T1000 (cell line): ENCODE results near the gene MZB1.
A peak's percentile ranks its signal among the peaks of the same experiment; 100 is the strongest.
"Not testable (repeated sequence)": the region's sequence is repeated elsewhere in the genome, so short reads cannot be mapped to it uniquely, and the experiment has no call there.

ENCODE experiments used
- DNase-seq: peaks from one replicate; lab custom pipeline; 2025; ENCODE audit warnings: mixed read lengths; lab: John Stamatoyannopoulos, UW

Gene MZB1

DNA sequence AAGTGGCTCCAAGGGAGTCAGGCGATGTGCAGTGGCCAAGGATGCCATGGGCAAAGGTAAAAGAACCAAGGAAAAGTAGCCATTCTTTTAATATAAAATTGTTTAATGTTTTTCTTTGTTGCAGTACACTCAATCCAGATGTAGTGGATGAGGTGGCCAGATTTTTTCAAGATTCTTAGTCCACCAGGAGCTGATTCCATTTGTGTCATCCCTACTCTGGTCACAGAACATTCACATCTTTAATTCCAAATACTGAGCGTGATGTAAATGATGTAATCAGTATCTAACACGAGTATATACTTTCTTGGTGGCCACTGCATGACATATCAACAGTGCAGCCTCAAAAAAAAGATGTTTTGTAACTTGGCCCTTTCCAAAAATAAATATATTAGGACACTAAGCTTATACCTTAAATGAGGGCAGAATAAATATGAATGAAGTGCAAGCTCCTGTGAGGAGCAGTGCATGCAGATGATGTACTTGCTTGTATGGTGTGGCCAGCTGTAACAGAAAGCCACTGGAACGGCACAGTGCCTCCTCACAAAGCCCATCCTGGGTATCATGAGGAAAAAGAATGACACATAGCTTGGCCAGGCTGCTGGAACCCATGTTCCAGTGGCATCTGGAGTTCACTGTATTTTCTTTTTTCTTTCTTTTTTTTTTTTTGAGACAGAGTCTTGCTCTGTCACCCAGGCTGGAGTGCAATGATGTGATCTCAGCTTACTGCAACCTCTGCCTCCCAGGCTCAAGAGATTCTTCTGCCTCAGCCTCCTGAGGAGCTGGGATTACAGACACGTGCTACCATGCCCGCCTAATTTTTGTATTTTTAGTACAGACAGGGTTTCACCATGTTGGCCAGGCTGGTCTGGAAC lies 20.6 kb upstream of the MZB1 start:
- no peak for DNase-seq

DNA sequence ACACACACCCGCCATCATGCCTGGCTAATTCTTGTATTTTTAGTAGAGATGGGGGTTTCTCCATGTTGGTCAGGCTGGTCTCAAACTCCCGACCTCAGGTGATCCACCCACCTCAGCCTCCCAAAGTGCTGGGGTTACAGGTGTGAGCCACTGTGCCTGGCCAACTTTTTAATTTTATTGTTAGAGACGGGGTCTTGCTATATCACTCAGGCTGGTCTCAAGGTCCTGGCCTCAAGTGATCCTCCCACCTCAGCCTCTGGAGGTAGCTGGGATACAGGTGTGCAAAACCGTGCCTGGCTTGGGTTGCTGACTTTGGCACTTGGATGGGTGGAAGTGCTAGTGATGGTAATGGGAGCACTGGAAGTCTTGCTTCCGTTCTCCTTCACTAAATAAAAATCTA lies 19.4 kb upstream of the MZB1 start:
- not testable (repeated sequence) for DNase-seq

DNA sequence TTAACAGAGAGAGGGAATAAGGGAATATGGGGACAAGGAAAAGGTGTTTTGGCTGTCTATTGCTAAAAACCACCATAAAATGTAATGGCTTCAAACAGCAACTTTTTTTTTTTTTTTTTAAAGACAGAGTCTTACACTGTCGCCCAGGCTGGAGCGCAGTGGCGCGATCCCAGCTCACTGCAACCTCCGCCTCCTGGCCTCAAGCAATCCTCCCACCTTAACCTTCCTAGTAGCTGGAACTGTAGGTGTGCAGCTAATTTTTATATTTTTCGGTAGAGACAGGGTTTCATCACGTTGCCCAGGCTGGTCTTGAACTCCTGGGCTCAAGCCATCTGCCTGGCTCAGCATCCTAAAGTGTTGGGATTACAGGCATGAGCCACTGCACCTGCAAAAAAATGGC lies 18.5 kb upstream of the MZB1 start:
- DNase-seq, result no peak

DNA sequence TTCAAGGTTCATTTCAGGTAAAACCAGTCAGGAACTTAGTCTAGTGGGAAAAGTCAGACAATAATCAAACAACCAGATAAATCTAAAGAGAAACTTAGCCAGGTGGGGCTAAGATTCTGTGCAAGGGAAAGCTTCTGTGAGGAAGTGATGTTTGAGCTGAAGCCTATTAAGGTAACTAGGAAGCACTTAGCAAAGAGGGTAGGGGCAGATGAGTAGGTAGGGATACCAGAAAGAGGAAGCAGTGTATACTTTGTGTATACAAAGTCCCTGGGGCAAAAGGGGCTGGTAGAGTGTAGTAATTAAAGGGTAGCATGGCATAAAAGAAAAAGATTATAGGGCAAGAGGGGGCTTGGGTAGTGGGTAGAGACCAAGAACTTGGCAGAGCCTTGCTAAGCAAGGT lies 17.8 kb upstream of the MZB1 start:
- DNase-seq, result no peak

DNA sequence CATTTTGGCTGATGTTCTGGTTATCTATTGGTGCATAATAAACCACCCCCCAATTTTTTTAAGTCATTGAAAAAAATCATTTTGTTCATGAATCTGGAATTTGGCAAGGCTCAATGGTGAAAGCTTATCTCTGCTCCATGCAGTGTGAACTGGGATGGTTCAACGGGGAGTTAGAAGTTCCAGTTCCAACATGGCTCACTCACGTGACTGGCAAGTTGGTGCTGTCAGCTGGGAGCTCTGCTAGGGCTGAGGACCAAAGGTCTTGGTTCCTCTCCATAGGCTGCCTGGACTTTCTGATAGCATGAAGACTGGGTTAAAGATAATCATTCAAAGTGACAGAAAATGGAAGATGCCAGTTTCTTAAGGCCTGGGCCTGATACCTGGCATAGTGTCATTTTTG lies 17.2 kb upstream of the MZB1 start:
- no peak for DNase-seq

DNA sequence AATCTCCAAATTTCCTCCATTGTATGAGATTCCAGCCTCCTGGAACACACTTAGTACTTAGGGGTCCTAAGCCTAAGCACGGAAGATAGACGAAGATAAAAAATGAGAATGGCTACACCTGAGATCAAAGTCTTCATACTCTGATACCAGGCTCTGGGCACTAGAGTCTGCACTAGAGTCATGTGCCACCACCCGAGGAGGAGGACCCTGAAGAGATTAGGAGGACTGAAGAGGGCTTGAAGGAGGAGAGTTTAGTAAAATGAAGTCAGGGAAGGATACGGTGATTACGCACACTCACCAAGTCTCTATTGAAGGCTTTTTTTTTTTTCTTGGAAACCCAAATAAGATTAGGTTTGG lies 14.7 kb upstream of the MZB1 start:
- no peak for DNase-seq

DNA sequence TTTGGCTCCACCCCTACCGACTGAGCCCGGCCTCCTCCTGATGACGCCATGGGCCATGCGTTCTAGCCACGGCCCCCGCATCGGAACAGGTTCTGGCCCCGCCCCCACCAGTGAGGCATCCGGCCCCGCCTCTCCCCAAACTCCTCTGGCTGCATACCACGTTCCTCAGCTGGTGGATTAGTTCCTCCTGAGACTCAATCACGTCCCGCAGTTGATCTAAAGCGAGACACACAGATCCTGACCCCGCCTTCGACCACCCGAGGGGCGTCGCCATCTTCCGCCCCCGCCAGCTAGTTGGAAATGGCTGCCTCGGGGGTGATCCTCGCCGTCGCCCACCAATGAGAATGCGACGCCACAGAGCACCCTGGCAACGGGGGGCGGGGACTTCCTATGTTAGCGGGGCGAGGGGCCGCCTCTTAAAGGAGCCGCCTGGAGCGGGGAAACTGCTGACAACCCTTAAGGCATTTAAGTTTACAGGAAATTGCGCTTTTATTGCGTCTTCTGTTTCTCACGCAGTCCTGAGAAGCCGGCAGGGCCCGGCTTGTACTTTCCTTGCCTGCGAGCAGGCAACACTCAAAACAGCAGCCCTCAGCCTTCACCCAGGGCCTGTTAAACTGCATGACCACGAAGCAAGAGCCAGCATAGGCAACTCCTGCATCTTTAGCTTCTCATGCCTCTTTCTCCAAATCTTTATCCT lies 14.2 kb upstream of the MZB1 start, which contains the start of gene SPATA24:
TSS of gene SPATA24 (minus strand) at position 303 of the 697 bp plus-strand sequence. CDS start at position 274, 29 bp downstream.
- peak; percentile 97 for DNase-seq

DNA sequence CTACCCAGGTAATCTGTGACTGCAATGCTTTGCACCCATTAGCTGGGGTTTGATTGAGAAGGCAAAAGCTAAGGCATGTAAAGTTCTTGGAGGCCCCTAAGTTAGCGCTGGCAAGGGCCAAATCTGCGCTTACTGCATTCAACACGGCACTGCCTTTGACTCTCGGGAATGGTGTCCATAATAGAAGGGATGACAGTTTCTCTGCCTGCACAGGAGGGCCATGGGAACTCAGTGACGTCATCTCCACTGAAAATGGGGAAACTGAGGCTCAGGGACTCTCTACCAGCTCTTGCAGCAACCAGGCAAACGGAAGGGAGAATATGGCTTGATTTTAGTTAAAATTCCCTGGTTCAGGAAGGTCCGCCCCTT lies 13.7 kb upstream of the MZB1 start:
- DNase-seq, result no peak

DNA sequence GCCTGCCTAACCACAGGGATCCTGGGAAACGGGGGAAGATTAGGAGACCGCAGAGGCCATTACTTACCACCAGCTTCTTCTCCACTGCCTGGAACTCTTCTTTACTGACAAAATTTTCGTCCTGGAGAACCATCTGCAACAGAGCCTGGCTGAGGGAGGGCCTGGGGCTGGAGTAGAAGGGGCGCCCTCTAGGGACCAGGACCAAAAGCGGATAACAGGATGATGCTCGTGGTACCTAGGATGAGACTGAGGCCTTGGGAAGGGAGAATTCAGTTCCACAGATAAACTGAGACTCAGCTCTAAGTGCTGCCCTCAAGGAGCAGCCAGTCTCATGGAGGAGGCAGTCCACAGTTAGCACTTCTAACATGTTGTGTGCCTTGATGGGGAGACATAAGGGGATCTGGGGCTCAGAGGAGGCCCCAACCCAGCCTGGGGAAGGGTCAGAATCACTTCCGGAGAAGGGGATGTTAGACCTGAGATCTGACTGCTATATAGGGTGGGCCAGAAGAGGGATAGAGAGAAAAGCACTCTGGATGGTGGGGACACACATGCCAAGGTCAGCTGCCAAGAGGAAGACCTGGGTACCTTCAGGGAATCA lies 12.9 kb upstream of the MZB1 start:
- no peak for DNase-seq

DNA sequence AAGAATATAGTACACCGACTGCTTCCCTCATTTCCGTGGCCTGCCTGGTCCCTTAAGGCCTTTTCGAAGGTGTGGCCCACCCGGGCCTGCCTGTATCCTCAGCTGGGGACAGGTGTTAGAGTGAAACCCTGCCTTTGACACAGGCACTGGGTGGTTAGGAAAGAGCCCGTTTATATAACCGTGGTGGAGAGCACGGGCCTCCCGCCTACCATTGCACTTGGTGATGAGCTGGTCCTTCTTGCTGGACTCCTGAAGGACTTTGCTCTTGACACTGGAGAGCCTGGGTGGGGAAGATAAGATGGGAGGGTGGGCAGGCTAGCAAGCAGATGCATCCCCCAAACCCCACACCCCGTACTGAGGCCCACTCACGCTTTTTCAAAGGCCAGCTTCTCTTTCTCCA lies 11.8 kb upstream of the MZB1 start:
- no peak for DNase-seq

DNA sequence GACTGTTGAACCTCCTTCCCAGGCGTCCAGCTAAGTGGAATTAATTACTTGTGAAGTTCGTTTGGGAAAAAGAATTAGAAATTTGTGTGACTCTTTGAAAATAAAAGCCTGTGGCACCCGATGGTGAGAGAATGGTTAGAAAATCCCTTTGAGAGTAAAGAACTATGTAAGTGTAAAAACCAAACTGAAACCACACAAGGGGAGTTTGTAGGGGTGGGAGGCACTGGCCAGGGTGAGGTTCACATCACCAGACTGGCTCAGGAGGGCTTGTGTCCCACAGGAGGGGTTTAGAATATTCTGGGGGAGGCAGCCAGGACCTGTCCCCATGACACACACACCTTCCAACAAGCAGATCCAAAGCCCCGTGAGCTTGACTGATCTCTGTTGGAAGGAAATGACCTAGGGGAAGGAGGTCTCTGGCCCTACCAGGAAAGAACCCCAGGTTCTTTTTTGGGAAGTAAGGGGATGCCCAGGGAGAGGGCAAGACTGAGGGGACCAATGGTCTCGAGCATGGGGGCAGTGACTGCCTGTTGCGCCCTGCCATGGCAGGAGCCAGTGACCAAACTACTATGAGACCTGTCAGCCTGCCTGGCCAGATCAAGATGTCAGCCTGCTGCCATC lies 9.9 kb upstream of the MZB1 start:
- DNase-seq, result no peak

DNA sequence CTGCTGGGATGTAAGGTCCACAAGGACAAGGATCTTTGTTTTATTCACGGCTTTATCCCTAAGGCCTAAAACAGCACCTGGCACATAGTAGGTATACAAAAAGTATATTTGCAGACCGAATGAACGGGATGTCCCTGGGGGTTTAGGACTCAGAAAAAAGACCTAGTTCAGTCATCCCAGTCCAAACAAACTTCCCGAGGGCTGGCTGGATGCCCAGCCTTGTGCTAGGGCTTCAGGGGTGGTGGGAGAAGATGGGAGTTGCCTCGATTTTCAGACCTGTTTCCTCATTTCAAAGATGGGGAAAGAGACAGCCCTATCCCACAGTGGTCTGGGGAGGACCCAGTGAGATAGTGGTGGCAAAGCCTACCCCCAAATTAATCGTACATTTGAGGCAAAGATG lies 8.2 kb upstream of the MZB1 start:
- no peak for DNase-seq

DNA sequence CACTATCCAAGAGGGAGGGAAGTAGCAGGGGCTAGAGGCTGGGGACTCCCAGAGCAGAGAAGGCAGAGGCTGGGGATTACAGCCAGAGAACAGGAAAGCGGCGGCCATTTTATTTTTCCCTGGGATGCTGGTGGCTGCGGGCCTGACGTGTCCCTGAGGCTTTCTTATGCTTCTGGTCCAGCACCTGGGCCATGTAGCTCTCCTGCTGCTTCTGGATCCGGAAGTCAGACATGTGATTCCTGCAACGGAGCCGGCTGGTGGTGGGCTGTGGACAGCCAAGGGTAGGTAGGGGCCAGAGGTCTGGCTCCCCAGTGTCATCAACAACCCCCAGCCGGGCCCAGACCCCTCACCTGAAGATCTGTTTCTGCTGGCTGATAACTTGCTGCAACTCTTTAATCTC lies 7.0 kb upstream of the MZB1 start:
- no peak for DNase-seq

DNA sequence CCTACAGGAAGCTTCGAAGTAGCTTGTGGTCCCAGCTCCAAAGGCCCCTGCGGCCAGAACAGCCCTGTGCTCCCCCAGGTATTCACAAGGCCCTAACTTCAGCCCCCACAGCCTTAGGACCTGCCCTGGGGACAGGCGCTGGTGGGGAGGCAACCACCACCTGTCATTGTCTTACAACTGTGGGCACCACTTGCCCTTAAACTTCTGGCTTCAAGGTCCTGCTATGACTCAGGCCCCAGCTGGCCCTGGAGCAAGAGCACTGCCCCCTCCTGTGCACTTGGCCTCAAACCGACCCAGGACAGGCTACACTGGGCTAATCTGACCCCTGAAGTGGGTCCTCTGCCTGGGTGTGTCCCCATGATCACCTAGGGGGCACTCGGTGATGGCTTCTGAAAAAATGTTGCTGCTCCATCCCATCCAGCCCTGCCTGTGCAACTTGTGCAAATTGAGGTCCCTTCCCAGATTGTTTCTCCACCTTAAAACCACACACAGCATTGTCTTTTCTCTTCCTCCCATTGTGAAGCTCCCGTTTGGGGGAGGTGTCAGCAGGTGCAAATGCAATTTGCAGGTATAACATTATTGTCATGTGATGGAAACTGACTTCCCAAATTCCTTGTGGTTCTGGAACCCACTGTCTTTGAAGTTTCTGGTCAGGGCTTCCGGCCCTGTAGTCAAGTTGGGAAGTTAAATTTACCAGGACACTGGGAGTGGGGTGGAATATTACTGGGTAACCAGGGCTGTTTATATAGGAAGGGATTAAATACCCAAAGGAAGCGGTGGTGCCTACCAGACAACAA lies 6.3 kb upstream of the MZB1 start:
- DNase-seq, result no peak

DNA sequence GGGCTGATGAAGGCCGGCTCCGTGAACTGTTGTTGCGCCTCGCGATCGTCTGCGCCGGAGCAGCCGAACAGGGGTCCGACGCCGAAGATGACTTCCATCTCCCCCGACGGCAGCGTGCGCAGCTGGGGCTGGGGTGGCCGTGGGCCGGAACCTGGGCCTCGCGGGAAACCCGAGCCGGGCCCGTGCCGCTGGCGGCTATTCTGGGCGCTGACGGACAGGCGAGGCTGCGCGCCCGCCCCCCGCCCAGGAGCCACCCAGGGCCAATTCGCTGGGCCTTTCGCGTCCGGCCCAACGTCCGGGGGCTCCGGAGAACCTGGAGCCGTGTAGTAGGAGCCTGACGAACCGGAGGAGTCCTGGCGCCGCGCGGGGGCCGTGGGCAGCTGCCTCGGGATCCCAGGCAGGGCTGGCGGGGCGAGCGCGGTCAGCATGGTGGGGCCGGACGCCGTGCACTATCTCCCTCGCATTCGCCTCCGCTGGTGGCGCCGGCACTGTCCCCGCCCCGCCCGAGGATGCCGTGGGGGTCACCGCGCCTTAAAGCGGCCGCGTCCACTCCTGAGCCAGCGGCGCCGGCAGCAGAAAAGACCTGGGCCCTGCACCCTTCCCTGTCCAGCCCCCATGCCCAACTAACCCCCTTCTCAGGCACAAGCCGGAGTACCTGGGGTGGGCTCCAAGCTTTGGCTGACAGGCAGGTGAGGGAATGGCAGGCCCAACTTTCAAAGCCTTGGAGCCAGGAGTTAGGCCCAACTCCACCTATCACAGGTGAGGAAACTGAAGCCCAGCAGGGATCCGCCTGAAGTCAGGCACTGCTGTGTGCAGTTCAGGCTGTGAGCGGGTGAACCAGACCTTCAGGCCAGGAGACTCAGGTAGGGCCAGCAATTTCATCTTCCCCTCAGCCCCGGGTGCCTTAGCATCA lies 5.2 kb upstream of the MZB1 start, which contains the start of gene PROB1:
TSS of gene PROB1 (minus strand) at position 451 of the 913 bp plus-strand sequence. CDS start at position 428, 23 bp downstream.
- DNase-seq, result no peak

DNA sequence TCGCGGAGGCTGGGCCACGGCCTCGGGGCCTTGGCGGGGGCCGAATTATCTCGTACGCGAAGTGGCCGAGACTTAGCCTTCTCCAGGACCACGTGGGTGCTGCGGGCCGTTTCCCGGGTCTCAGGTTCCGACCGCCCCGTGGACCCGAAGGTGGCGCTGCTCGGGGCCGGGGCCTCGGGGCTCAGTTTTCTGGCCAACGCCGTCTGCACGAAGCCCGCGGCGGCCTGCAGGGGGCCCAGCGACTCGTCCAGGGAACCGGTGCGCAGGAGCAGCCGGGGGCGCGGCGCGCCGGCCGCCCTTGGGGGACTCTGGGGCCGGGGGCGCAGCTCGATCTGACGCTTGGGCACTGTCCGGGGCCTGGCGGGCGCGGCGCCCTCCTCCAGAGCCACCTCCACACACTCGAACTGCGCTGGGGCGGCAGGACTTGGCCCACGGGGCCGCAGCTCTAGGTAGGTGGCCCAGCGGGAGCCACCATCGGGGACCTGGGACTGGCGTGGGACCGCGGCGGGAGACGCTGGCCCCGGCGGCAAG lies 4.5 kb upstream of the MZB1 start:
- no peak for DNase-seq

DNA sequence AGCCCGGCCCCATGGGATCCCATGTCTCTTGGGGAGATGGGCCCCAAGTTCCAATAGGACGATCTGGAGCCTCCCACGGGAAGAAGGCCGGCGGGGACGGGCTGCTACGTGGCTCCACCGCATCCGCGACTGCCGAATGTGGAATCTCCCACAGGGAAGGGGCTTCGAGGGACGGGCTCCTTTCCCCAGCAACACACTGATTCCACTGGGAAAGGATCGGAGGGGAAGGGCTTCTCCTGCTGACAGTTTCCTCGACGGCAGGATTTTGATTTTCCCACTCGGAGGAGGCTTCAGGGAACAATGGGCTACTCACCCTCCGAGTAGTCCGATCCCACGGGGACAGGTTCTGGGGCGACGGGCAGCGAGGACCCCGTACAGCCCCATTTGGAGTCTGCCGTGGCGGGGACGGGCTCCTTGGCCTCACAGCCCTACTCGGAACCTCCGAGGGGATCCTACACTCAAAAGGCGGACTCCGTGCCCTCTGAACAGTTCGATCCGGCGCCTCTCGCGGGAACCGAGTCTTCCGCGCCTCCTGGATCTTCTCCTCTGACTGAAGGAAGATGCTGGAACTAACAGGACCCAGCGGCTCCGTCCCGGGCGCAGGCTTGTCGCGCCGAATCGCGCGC lies 3.9 kb upstream of the MZB1 start:
- no peak for DNase-seq

DNA sequence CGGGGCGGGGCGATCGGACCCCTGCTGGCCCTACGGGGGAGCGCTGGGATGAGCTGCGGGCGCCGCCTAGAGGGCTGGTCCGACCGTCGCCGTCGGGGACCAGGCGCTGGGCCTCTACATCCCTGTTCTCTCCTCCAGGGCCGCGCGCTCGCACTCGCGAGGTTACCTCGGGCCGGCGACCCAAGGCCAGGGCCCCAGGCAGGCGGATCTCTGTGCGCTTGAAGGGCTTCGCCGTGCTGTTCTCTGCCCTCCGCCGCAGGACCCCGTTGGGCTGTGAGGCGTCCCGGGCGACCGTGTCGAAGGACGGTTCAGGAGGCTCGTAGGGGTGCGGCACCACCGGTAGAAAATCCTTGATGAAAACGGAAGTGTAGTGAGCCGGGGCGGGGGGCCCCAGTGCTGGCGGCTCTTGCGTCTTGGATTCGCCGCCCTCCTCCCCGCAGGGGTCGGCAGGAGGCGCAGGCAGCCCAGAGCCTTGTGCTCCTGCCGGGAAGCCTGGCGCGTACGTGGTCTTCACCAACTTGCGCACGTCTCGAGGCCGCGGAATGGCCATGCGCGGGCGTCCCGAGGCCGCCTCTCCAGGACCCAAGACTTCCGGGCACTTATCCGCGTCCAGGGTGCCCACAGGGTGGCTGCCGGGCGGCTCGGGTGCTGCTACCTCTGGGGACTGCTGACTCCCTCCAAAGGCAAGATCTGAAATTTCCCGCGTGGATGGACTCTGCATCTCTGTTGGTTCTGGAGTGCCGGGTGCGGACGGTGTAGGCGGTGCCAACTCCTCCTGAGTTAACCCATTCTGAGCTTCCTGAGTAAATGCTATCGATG lies 3.2 kb upstream of the MZB1 start:
- no peak for DNase-seq

DNA sequence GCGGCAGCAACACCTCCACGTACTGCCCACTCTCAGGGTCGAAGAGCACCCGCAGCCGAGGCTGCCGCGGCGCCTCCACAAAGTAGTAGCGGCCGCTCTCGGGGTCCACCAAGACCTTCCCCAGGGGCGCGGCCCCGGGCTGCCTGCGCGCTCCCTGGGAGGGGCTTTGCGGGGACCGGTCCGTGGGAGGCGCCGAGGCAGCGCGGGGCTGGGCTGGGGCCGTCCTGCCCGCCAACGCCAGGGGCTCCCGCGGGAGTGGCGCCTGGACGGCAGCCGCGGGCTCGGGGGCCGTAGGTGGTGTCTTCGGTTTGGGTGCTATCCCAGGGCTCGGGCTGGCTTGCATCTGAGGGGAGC lies 2.6 kb upstream of the MZB1 start:
- no peak for DNase-seq
